HG02678 (cell line): Measurements from ENCODE around the gene EXOC3L2.
"Not testable (repeated sequence)": the region's sequence is repeated elsewhere in the genome, so short reads cannot be mapped to it uniquely, and the experiment has no call there.

Experiments used
- ATAC-seq: cut with Tn5 transposase; IDR thresholded peaks from one replicate; pipeline ENCODE4 v1.9.1; 2021; ENCODE audit warnings: mild to moderate bottlenecking, moderate library complexity; ENCODE audit not compliant: unreplicated experiment

Gene EXOC3L2

DNA sequence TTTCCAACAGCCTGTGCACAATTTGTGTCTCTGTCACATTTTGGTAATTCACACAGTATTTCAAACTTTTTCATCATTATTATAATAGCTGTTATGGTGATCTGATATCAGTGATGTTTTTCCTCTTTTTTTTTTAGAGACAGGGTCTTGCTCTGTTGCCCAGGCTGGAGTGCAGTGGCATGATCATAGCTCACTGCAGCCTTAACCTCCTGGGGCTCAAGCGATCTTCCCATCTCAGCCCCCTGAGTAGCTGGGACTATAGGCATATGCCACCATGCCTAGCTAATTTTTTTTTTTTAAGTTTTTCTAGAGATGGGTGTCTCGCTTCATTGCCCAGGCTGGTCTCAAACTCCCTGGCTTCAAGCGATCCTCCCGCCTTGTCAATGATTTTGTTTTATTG, 11.6 kb upstream of the EXOC3L2 start:
- no peak for ATAC-seq

DNA sequence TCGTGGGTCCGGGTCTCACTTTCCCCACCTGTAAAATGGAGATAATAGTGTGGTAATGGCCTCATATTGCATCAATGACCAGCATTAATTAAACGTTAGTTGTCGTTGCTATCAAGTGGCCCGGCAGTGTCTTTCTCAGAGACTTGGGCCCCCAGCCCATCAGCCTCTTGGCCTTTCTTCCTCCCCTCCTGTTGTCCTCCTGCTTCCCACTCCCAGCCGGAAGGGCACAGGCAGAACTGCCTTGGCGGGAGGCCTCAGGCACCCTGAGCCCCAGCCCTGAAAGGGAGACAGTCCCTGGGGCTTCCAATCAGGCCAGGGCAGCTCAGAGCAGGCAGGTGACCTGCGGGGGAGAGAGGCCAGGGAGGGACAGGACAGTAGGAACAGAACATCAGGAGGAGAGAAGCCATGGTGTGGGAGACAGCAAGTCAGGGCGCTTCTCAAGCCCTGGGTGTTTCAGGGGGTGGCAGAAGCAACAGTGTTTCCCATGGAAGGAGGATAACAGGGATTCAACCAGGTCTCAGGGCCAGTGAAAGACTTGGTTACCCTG, 10.5 kb upstream of the EXOC3L2 start:
- ATAC-seq, result no peak

DNA sequence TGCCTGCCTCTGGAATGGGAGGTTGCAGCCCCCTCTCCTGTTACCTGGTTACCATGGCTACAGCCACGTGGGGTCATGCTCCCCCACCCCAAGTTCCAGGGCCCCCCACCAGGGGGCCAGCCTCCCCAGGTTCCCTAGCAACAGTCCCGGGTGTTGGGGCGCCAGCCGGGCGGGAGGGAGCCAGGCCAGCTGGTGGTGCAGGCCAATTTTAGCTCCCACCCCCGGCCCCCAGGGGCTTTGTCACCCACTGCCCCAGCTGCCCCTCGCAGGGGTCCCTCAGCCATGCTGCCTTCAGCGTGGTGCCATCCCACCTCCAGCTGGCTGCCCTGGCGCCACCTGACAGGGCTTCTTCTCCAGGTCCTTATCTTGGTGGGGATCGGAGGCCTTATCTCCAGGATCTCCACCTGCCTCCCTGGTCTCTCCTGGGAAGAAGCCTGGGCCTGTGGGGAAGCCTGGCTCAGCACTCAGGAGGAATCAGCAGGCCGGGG, 8.9 kb upstream of the EXOC3L2 start:
- no peak for ATAC-seq

DNA sequence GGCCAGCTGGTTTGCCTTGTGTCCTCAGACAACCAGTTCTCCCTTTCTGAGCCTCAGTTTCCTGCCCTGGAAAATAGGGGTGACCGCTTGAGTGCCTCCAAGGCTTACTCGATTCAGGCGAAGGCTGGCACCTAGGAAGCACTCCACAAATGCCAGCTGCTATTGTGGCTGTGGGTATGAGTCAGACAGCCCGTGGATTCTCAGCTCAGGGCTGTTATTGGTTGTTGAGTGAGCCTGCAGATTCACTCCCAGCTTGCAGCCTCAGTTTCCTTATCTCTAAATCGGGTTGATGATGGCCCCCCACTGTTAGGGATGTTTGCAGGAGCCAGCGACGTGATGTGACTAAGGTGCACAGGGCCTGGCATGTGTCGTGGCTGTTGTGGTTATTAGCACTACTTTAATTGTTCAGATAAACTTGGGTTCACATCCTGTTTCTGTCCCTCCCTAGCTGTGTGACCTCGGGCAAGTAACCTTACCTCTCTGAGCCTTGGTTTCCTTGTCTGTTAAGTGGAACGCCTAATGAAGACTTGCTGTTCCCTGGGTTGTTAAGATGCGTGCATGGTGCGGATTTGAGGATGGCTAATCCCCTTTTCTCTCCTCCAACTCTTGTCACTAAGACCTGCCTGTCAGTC, 8.3 kb upstream of the EXOC3L2 start:
- no peak for ATAC-seq

DNA sequence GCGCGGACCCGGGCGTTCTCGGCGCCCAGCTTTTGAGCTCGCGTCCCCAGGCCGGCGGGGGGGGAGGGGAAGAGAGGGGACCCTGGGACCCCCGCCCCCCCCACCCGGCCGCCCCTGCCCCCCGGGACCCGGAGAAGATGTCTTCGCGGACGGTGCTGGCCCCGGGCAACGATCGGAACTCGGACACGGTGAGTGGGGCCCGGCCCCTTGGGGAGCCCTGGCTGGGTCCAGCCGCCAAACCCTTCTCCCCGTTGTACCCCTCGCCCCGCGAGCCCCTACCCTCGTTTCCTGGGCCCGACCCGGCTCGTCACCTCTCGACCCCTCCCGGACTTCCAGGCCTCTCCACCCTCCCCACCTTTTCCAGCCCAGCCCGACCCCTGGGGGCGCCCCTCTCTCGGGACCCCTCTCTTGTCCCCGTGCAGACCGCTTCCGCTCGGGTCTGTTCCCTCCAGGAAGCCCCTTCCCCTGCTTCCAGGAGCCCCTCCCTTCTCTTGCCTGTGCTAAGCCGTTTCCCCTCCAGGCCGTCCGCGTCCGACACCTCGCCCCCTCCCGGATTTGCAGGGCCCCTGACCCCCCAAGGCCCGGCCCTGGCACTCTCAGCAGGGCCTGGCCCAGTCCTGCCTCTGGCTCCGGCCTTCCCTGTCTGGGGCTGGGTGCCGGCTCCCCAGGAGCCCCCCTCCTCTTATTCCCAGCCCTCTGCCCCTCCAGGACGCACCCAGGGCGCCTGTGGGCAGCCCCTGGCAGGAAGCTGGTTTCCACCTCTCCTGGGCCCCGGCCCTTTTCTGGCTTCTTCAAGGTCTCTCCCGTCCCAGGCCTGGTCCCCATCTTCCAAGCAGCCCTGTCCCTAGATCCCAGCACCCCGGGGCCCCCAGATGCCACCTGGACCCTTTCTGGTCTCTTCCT, 6.5 kb upstream of the EXOC3L2 start:
- ATAC-seq, result no peak

DNA sequence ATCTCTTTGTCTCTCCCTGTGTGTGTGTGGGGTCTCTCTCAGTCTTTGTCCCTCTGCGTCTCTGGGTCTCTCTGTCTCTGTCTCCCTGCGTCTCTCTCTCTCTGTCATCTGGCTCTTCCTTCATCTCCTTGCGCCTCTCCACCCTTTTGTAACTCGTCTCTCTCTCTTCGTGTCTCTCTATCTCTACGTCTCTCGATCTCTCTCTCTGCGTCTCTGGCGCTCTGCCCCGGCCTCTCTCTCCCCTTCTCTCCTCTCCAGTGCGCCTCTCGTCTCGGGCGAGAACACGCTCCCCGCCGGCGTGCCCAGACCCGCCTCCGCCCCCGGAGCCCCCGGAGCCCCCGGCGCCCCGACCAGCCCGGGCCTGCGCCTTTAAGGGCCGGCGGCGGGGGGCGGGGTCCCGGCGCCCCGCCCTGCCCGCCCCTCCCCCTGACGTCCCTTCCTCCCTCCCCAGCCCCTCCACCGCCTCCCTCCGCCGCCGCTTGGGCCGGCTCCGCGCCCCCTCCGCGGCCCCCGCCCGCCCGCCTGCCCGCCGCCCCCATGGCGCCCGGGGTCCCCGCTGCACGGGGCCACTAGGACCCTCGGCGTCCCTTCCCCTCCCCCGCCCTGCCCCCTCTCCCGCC, 5.7 kb upstream of the EXOC3L2 start, which contains the start of gene MARK4:
MARK4 (plus strand) TSS at position 440 of the 620 bp plus-strand sequence. CDS start 318 bp downstream, outside the sequence.
- ATAC-seq, result peak; percentile 42

DNA sequence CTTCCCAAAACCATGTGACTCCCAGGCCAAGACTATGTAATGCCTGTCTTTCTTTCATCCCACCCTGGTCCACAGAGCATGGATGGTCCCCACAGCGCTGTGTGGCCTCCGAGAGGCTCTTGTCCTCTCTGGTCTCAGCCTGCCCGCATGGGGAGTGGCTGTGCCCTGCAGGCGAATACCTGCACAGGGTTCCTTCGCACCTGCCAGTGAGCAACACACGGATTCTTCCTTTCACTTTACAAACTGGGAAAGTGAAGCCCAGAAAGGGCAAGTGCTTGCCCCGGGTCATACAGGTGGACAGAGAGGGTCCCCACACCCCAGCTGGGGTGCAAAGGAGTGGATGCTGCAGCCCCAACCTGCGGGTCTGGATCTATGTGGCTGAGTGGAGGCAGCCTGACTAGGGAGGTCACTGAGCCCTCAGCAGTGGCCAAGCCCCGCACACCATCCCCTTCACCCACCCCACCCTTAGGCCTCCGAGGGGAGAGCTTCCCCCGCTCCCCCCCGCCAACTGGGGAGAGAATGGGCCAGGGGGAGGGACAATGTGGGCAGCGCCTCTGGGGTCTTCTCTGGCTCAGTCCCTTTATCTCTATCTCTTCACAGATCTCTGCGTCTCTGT, 5.1 kb upstream of the EXOC3L2 start:
- no peak for ATAC-seq

DNA sequence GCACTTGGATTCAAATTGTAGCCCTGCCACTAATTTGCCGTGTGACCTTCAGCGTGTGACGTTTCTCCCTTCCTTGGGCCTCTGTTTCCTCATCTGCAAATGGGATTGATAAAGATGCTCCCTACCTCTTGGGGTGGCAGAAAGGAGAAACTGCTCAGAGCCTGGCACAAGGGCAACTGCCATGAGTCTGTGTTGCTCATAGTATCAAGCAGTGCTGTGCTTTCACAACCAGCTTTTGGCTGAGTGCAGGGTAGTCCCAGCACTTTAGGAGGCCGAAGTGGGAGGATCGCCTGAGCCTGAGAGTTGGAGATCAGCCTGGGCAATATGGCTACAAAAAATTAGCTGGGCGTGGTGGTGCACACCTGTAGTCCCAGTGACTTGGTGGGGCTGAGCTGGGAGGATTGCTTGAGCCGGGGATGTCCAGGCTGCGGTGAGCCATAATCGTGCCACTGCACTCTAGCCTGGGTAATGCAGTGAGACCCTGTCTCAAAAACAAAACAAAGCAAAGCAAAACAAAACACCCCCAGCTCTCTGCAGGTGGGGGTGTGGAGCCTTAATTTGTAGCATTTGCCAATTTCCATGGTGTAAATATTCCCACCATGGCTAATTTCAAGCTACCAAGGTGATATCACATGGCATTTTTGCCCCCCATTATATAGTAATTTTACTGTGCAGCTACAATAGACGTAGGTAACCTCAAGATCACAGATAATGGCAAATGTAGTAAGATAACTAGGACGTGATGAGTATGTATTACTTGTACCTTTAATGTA, 4.2 kb upstream of the EXOC3L2 start:
- no peak for ATAC-seq

DNA sequence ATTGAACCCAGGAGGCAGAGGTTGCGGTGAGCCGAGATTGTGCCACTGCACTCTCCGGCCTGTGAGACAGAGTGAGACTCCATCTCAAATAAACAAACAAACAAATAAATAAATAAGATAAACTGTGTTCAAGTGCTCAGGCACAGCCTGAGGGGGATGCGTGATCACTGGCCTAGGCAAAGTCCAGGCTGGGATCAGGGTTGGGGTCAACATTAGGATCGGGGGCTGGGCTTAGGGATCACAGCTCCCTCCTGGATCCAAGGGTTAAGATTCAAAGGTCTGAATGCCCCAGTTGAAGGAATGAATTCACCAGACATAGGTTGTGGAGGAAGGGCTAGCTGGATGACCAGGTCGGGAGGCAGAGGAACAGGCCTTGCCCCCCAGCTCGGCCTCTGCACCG, 1.9 kb upstream of the EXOC3L2 start:
- ATAC-seq, result no peak

DNA sequence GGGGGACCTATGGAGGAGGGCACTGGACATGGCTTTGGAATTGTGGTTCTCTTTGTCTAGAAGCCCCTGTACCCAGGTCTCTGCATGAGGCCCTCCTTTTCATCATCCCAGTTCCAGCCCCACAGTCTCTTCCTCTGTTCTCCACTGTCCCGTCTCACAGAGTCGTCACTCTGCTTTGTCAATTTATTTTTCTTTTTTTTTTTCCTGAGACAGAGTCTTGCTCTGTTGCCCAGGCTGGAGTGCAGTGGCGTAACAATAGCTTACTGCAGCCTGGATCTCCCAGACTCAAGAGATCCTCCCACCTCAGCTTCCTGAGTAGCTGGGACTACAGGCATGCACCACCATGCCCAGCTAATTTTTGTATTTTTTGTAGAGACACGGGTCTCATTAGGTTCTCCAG, 619 bp upstream of the EXOC3L2 start:
- no peak for ATAC-seq

DNA sequence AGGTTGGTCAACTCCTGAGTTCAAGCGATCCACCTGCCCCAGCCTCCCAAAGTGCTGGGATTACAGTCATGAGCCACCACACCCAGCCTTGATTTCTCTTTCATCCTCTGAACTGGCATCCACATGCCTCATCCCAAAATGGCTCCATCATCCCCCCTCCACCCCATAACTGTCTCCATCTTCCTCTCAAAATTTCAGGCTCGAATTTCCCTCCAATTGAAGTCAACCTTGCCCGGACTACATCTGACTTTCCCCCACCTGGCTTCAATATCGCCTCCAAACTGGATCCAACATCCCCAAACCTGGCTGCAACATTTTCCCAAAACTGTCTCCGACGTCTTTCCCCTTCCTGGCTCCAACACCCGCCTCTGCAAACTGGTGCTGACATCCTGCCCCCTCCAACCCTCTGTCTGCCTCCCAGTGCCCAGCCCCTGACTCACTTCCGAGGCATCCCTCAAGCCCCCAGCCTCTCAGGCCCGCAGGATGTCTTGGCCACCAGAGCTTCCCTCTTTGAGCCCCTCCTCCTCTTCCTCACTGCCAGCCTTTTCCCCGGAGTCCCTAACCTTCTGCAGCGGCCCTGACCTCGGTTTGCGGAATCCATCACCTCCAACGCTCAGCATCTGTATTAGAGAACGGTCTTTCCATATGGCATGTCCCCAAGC, 943 bp downstream of the EXOC3L2 start:
- ATAC-seq, result no peak

DNA sequence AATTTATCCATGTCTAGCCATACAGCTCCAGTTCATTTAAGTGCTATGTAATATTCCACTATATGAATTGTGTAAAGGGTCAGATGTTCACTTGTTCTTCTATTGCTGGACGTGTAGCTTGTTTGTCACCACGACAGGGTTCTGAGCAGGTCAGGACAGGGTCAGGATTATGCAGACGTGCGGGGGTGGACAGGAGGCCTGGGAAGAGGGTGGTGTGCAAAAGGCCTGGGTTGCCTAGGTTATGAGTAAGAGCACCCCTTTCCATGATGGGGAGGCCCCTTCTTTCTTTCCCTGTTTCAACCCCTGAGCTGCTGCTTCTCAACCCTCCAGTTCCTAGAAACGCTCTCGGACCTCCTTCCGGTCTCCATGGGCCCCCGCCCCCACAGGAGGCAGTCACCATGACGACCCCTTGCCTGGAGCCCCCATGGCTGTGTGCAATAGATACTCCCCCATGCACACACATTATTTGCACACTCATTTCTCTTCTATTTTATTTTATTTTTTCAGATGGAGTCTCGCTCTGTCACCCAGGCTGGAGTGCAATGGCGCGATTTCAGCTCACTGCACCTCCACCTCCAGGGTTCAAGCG, 2.0 kb downstream of the EXOC3L2 start:
- no peak for ATAC-seq

DNA sequence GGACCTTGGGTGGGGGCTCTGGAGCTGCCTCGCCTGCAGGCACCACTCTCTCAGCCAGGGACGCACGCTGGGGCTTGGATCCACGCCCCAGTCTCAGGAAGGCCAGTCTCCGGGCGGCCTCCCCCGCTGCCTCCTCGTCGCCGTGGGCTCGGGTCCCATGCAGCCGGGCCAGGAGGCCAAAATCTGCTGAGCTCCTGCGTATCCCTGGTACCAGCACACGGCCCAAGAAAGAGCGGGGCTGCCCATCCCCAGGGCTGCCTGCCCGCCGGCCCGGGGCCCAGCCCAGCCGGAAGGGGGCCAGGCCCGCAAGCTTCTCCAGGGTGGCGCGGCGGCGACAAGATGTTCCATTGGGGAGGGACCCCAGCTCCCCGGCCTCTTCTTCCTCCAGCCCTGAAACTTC, 6.7 kb downstream of the EXOC3L2 start:
- no peak for ATAC-seq

DNA sequence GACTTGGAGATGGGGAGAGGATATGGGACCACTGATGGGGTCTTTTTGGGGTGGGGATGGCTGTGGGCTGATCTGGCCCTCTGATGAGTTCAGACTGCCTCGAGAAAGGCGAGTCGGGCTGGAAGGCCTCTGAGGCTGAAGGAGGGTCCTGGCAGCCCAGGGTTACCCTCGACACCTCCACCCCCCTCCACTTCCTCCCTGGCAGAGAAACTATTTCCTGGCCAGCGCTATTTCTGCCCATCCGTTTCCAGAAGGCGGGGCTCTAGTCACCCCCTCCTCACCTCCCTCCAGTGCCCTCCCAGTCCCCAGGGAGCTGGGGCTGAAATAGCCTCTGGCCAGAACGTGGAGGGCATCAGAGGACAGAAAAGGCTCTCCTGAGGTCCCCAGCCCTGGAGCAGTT, 9.7 kb downstream of the EXOC3L2 start:
- no peak for ATAC-seq

DNA sequence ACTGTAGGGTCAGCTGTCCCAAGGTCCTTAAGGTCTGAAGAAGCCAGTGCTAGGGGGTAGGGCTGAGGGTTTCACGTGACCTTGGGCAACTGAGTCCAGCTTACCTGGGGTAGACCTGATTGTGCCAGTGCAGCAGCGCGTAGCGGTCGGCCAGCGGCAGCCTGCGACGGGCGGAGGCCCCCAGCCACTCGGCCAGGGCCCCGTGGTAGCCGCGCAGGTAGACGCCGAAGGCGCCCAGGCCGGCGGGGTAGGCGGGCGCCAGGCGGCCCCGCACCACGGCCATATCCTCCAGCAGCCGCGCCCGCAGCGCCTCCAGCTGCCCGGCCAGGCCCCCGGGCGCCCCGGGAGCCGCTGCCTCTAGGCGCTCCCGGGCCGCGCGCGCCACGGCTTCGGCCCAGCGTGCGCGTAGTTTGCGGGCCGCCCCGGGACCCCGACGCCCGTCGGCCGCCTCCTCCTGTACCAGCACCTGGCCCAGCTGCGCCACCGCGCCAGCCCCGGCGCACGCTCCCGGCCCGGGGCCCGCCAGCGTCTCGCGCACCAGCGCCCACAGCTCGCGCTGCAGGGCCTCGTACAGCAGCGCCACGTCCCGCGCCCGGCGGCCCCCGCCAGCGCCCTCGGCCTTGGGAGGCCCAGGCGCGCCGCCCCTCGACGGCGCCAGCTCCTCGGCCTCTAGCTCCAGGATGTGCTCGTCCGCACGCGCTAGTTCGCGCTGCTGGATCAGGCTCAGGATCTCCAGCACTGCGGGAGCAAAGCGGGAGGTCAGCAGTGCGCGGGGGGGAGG, 10.9 kb downstream of the EXOC3L2 start:
- no peak for ATAC-seq

DNA sequence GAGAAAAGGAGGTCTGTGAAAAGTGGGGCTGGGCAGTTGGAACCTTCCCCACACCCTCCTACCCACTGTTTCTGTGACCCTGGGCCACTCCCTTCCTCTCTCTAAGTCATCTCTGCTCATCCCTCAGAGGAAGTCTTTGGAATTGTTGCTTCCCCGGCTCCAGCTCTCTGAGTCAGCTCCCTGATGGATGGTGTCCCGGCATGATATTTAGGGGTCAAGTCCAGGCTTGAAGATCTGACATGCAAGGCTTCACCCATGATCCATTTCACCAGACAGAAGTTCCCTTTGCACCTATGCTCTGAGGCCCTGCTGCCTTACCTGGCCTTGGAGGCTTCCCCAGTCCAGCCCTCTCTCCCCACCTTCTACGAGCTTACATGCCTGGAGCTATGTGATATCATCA, 13.3 kb downstream of the EXOC3L2 start:
- no peak for ATAC-seq

DNA sequence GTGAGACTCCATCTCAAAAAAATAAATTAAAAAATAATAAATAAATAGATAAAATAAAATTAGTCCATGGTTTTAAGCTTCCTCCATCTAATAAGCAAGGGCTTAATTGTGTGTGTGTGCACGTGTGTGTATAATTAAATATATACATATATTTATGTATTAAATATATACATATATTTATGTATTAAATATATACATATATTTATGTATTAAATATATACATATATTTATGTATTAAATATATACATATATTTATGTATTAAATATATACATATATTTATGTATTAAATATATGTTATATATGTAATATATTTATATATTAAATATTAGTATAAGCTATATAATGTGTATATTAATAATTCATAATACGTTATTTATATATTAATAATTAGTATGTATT, 16.2 kb downstream of the EXOC3L2 start:
- ATAC-seq, result not testable (repeated sequence)

DNA sequence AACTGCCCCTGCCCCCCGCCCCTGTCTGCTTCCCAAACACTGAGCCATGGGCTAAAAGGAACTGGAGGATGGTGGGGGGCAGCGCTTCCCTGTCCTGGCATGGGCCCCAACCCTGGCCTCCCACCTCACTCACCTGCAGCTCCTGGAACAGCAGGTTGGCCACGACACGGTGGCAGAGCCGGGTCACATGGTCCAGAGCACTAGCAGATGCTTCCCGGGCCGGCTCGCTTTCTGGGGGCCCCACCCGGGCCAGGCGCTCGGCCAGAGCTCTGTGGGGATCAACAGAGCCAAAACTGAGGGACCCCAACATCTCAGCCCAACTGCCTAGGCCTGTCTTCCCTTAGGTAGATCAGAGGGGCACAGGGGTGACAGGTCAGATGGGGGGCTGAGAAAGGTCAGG, 20.6 kb downstream of the EXOC3L2 start:
- ATAC-seq, result no peak

DNA sequence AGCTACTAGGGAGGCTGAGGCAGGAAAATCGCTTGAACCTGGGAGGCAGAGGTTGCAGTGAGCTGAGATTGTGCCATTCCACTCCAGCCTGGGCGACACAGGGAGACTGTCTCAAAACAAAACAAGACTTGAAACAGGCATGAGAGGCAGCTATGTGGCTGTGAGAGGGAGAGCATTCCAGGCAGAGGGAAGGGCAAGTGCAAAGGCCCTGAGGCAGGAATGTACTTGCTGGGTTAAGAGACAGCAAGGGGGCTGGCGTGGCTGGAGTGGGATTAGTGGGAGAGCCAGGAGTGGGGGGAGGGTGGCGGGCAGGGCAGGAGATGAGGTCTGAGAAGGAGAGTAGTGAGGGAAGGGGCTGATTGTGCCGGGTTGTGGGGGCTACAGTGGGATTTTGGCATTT, 21.3 kb downstream of the EXOC3L2 start:
- ATAC-seq, result no peak
